HG03196 (cell line): ENCODE measurements around the gene ACAD9.
"Not testable (repeated sequence)": the region's sequence is repeated elsewhere in the genome, so short reads cannot be mapped to it uniquely, and the experiment has no call there.

Experiments
- ATAC-seq: cut with Tn5 transposase; IDR thresholded peaks from one replicate; pipeline ENCODE4 v1.9.1; 2021; ENCODE audit not compliant: unreplicated experiment

The ACAD9 gene

GRCh38 chr3:128859630-128860029, 19.8 kb upstream of the ACAD9 start:
- ATAC-seq = no peak

GRCh38 chr3:128861491-128861890, 17.9 kb upstream of the ACAD9 start:
- no peak for ATAC-seq

DNA sequence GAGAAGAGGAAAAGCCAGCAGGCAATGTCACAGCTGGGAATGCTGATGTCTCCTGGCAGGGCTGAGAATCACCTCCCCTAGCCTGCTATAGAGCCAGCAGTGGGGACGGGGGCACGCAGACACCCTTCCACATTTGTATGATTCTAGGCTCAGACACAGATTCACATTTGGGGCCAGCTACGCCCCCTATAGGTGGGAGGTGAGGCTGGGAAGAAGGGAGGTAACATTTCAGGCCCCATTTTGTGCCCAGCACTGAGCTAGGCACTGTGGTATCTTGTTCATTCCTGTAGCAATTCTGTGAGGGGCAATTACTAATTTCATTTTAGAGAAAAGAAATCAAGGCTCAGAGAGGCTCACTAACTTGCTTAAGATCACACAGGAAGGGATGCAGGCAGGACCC, 15.9 kb upstream of the ACAD9 start:
- no peak for ATAC-seq

DNA sequence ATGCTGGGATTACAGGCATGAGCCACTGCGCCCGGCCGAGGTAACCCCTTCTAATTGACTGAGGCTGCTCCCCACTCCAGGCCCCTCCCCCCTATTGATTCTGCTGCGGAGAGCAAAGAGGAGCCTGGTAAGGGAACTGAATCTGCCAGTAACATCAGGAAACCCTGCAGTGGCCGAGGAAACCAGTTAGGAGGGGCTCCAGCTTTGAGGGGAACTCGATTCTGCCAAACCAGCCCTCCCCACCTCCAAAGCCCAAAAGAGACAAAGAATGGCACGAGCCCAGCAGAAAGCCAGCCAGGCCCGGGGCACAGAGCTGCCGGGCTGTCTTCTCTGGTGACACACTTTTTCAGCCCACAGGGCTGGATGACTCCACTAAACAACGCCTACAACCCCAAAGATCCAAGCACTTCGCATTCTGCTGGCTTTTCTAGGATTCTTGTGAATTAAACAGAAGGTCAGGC, 15.0 kb upstream of the ACAD9 start:
- no peak for ATAC-seq

- ATAC-seq = not testable (repeated sequence)
Observed at GRCh38 chr3:128864849-128865804, 14.3 kb upstream of the ACAD9 start.

- no peak for ATAC-seq
Observed at GRCh38 chr3:128867200-128868125, 12.0 kb upstream of the ACAD9 start.

DNA sequence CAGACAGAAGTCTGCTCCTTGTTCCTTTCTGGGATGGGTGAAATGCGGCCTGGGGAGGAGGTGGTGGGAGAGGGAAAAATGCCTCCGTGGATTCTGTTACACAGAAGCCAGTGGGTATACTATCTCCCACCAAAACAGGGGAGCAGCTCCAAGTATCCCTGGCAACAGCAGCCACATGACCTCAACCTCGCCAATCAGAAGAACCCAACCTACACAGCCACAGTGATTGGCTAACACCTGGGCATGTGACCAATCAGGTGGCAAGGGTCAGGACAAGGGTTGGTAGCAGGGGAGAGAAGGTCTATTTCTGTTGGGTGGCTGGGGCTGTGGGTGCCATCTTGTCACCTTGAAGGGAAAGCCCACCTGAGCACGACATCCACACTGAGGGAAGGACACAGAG, 9.1 kb upstream of the ACAD9 start:
- no peak for ATAC-seq

GRCh38 chr3:128872282-128872681, 7.1 kb upstream of the ACAD9 start:
- no peak for ATAC-seq

DNA sequence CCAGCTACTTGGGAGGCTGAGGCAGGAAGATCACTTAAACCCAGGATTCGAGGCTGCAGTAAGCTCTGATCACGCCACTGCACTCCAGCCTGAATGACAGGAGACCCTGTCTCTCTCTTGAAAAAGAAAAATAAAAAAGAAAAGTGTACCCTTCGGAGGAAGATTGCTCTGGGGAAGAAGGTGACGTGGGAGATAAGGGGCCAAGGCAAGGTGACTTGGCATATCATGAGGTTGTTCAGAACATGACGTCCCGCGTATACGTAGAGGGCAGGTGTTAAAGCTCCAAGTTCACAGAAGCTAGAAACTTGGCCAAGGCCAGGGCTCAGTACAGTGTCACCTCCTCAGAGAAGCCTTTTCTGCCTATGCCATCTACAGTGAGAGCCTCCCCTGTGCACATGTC, 6.7 kb upstream of the ACAD9 start:
- ATAC-seq = no peak

DNA sequence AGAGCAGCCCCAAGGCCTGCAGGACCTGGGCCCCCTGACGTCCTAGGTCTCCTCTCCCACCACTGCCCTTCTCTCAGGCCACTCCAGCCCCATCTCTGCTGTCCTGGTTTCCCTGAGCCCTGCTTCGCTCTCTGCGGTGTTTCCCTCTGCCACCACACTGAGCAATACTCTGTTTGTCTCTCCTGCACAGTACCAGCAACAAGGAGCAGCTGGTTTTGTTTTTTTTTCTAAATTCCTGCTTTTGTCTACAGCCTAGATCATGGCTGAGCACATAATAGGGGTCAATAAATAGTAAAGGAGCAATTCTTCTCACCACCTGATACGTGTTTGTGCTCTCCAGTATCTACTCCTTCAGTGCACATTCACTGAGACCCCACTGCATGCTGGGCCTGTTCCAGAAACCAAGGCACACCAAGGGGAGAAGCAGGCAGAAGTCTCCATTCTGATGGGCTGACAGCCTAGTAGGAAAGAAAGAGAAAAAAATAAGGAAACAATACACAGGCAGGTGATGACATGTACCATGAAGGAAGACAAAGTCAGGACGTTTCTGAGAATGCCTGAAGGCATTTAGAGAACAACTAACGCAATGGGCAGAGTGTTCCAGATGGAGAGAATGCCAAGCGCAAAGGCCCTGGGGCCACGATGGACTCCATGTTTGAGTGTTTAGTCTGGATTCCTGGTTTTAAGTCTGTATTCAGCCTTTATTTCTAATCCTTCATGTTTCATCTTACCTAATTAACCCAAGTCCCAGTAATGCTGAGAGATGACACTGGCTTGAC, 6.0 kb upstream of the ACAD9 start:
- ATAC-seq = no peak

DNA sequence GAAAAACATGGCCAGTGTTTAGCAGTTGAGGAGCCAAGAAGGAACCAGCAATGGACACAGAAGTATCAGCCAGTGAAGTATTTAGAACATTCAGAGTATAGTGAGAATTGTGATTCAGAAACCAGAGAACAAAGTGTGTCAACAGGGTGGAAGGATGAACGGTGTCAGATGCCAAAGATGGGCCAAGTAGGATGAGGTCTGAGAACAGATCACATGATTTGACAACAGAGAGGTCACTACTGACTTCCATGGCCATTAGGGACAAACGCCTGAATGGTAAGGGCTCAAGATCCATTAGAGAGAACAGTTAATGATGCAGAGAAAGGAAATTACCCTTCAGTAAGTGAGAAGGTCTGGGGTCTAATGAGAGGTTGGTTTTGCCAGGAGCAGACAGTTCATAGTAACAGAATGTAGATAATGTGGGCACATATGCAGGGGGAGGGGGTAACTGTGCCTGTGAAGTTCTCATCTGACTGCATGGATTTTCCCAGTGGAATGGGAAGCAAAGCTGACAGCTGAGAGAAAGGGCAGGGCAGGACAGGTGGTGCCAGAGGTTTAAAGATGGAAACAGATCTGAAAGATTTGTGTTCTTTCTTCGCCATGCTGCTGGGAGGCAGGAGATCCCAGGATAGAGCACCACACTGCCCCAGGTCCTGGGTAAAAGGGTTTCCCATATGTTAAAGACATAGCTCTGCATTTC, 4.8 kb upstream of the ACAD9 start:
- ATAC-seq = no peak

DNA sequence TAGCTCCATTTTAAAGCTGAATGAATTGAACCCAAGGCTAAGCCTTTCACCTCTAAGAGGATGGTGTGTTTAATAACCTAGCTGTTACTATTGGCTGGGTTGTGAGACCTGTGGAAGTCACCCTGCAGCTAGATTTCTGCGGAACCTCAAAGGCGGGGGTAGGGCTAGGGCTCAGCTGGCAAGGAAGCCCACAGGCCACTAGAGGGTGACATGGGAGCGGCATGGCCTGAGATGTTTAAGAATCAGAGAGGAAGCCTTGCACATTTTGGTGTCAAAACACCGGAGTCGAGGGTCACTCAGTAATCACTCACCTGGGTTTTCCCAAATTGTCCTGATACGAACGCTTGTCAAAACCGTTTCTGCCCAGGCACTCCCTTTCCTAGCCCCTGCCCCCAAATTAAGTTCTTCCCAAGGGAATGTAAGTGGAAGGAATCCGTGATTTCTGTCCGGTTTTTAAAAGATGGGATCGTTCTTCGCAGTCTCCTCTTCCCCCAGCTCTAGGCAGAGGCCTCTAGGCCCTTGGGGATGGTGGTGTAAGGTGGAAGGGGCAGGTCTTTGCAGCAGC, 3.8 kb upstream of the ACAD9 start:
- ATAC-seq = no peak

DNA sequence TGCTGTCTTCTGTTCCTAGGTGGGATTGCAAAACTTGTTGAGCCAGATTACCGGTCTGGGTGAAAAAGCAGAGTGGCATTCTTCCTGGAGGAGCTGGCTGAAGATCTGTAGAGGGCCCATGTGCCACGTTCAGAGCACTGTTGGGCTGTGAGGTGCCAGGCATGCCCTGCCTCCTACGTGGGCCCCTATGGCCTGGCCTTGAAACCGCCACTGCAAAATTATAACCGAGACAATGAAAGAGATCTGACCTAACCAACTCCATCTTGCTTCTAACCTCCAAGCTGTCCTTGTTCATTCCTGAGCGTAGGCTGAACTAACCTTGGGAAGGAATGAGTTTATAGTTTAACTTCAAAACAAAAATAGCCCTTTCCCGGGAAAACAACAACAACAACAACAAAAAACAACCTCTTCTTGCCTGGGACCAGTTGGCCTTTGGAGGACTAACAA, 1.4 kb upstream of the ACAD9 start:
- ATAC-seq = no peak

DNA sequence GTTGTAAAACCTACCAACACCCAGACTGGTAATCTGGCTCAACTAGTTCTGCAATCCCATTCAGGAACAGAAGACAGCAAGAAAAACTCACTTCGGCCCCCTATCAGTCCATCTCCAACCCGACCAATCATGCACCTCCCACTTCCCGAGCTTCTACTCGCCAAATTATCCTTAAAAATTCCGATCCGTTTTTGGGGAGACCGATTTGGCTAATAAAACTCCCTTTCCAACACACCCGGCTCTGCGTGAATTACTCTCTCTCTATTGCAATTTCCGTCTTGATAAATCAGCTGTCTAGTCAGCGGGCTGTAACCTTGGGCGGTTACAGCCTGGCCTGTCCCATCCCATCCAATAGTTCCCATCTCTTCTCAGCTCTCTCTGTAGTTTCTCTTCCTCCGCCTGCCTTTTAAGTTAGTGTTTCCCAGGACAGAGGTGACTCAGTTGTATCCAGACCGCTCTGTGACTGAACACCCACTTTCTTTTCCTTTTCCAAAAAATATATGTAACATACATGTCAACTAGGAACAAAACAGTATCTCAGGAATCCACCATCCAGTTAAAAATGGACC, 780 bp upstream of the ACAD9 start:
- peak; percentile 10 for ATAC-seq

- no peak for ATAC-seq
Observed at GRCh38 chr3:128879991-128880390, 571 bp downstream of the ACAD9 start.

DNA sequence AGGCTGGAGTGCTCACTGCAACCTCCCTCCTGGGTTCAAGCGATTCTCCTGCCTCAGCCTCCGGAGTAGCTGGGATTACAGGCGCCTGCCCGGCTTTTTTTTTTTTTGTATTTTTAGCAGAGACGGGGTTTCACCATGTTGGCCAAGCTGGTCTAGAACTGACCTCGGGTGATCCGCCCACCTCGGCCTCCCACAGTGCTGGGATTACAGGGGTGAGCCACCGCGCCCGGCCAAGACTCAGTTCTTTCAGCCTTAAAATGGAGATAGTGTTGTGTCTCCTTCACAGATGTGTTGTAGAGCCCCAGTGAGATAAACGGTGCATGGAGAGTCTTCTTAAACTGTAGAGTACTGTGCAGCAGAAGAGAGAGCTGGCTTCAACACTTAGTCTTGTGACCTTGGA, 1.0 kb downstream of the ACAD9 start:
- ATAC-seq = not testable (repeated sequence)

DNA sequence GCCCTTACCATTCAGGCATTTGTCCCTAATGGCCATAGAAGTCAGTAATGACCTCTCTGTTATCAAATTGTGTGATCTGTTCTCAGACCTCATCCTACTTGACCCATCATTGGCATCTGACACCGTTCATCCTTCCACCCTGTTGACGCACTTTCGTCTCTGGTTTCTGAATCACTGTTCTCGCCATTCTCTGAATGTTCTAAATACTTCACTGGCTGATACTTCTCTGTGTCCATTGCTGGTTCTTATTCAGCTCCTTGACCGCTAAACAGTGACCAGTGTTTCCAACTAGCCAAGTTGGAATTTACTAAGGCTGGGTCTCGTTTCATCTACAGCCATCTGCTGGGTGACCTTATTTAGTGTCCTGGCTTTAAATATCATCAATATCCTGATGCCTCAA, 2.2 kb downstream of the ACAD9 start:
- ATAC-seq = no peak

- no peak for ATAC-seq
Observed at GRCh38 chr3:128882719-128883118, 3.3 kb downstream of the ACAD9 start.

- ATAC-seq = no peak
Observed at GRCh38 chr3:128884992-128885391, 5.6 kb downstream of the ACAD9 start.
